ENCODE data around the gene HADHB.

The HADHB gene

GRCh38 chr2:26212011-26212410 lies 32.7 kb upstream of the HADHB start:
- TF ChIP-seq ZFX (IDR thresholded peaks at IDR 0.05; ENCODE audit: borderline replicate concordance) (no peak), CTCF (IDR thresholded peaks at IDR 0.05) (no peak)
- H3K27ac ChIP-seq = no peak overlapping the region

GRCh38 chr2:26214759-26215158 lies 30.0 kb upstream of the HADHB start:
- no peak for TF ChIP-seq CTCF (IDR thresholded peaks at IDR 0.05)
- TF ChIP-seq ZFX (IDR thresholded peaks at IDR 0.05; ENCODE audit: borderline replicate concordance) = no peak

GRCh38 chr2:26215833-26216232 lies 28.9 kb upstream of the HADHB start:
- no peak for TF ChIP-seq ZFX (IDR thresholded peaks at IDR 0.05; ENCODE audit: borderline replicate concordance)
- TF ChIP-seq CTCF (IDR thresholded peaks at IDR 0.05) = no peak
- no peak overlapping the region for H3K27ac ChIP-seq

More at GRCh38 chr2:26214759-26215158, 30.0 kb upstream of the HADHB start:
- H3K27ac ChIP-seq = no peak overlapping the region

GRCh38 chr2:26216587-26216986 lies 28.2 kb upstream of the HADHB start:
- no peak overlapping the region for H3K27ac ChIP-seq
- TF ChIP-seq CTCF (IDR thresholded peaks at IDR 0.05) (no peak), ZFX (IDR thresholded peaks at IDR 0.05; ENCODE audit: borderline replicate concordance) (no peak)

- TF ChIP-seq CTCF (IDR thresholded peaks at IDR 0.05) = no peak
- TF ChIP-seq ZFX (IDR thresholded peaks at IDR 0.05; ENCODE audit: borderline replicate concordance) = no peak
- no peak overlapping the region for H3K27ac ChIP-seq
These were observed 27.0 kb upstream of the HADHB start for GRCh38 chr2:26217720-26218119.

- no peak overlapping the region for H3K27ac ChIP-seq
- TF ChIP-seq ZFX (IDR thresholded peaks at IDR 0.05; ENCODE audit: borderline replicate concordance) (no peak), CTCF (IDR thresholded peaks at IDR 0.05) (no peak)
These were observed 21.7 kb upstream of the HADHB start for GRCh38 chr2:26223018-26223417.

- no peak overlapping the region for H3K27ac ChIP-seq
- TF ChIP-seq ZFX (IDR thresholded peaks at IDR 0.05; ENCODE audit: borderline replicate concordance) (no peak), CTCF (IDR thresholded peaks at IDR 0.05) (no peak)
These were observed 20.6 kb upstream of the HADHB start for GRCh38 chr2:26224095-26224494.
